PFSK-1 (cell line): Measurements from ENCODE around the gene CSF1R.

Source experiments
- POLR2AphosphoS5 ChIP-seq: IDR thresholded peaks from 2 replicates; pipeline ENCODE4 v1.6.1; 2012; ENCODE audit warnings: low read depth, mild to moderate bottlenecking, control low read depth, low read length, moderate library complexity
- REST ChIP-seq, 2 experiments: IDR thresholded peaks; 2 replicates each; pipeline versions ENCODE4 v1.6.1 to v1.8.0; 2011 to 2012; ENCODE audit warnings: low read depth in 2 of 2, low read length in 2 of 2, control low read depth in 1 of 2, inconsistent platforms in 1 of 2, mild to moderate bottlenecking in 1 of 2, moderate library complexity in 1 of 2; ENCODE audit not compliant: insufficient read depth in 1 of 2
- SIN3A ChIP-seq: IDR thresholded peaks from 2 replicates; pipeline ENCODE4 v1.6.1; 2012; ENCODE audit warnings: mild to moderate bottlenecking, low read length, moderate library complexity, borderline replicate concordance; ENCODE audit not compliant: insufficient read depth

GRCh38 chr5:150108711-150109514, 22.6 kb upstream of the CSF1R start:
- no peak for TF ChIP-seq SIN3A
- TF ChIP-seq REST (IDR thresholded peaks at IDR 0.05; ENCODE audit: insufficient read depth in 1 of 2, low read depth in 2 of 2, low read length in 2 of 2) = no peak
- TF ChIP-seq POLR2AphosphoS5 = no peak
